Ishikawa (cell line): ENCODE results near the gene KLF3.

ENCODE experiments used
- CEBPB ChIP-seq: IDR thresholded peaks from 2 replicates; pipeline ENCODE4 v1.6.1; 2012
- EGR1 ChIP-seq: IDR thresholded peaks from 2 replicates; pipeline ENCODE4 v1.6.1; 2012
- EP300 ChIP-seq: IDR thresholded peaks from 2 replicates; pipeline ENCODE4 v1.6.1; 2012; ENCODE audit warnings: borderline replicate concordance
- FOXM1 ChIP-seq: IDR thresholded peaks from 2 replicates; pipeline ENCODE4 v1.6.1; 2012; ENCODE audit warnings: low read depth, borderline replicate concordance
- NFIC ChIP-seq: IDR thresholded peaks from 2 replicates; pipeline ENCODE4 v1.6.1; 2012
- TAF1 ChIP-seq: IDR thresholded peaks from 2 replicates; pipeline ENCODE4 v1.6.1; 2012; ENCODE audit warnings: low read depth, mild to moderate bottlenecking
- TEAD4 ChIP-seq: IDR thresholded peaks from 2 replicates; pipeline ENCODE4 v1.6.1; 2012
- YY1 ChIP-seq: IDR thresholded peaks from 2 replicates; pipeline ENCODE4 v1.6.1; 2012; ENCODE audit warnings: low read depth
- TF ChIP-seq, protein P1 (sequence below): IDR thresholded peaks from 2 replicates; pipeline ENCODE4 v1.6.1; 2012; ENCODE audit warnings: low read depth, mild to moderate bottlenecking
- TF ChIP-seq, protein P2 (sequence below): IDR thresholded peaks from 2 replicates; pipeline ENCODE4 v1.6.1; 2012

GRCh38 chr4:38683276-38683675 lies 19.3 kb downstream of the KLF3 start:
- TF ChIP-seq TAF1 (no peak), YY1 (no peak), NFIC (no peak), EP300 (no peak), TEAD4 (no peak), FOXM1 (no peak), CEBPB (no peak), EGR1 (no peak)
- TF ChIP-seq, protein P1, sequence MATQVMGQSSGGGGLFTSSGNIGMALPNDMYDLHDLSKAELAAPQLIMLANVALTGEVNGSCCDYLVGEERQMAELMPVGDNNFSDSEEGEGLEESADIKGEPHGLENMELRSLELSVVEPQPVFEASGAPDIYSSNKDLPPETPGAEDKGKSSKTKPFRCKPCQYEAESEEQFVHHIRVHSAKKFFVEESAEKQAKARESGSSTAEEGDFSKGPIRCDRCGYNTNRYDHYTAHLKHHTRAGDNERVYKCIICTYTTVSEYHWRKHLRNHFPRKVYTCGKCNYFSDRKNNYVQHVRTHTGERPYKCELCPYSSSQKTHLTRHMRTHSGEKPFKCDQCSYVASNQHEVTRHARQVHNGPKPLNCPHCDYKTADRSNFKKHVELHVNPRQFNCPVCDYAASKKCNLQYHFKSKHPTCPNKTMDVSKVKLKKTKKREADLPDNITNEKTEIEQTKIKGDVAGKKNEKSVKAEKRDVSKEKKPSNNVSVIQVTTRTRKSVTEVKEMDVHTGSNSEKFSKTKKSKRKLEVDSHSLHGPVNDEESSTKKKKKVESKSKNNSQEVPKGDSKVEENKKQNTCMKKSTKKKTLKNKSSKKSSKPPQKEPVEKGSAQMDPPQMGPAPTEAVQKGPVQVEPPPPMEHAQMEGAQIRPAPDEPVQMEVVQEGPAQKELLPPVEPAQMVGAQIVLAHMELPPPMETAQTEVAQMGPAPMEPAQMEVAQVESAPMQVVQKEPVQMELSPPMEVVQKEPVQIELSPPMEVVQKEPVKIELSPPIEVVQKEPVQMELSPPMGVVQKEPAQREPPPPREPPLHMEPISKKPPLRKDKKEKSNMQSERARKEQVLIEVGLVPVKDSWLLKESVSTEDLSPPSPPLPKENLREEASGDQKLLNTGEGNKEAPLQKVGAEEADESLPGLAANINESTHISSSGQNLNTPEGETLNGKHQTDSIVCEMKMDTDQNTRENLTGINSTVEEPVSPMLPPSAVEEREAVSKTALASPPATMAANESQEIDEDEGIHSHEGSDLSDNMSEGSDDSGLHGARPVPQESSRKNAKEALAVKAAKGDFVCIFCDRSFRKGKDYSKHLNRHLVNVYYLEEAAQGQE: no peak
- TF ChIP-seq, protein P2, sequence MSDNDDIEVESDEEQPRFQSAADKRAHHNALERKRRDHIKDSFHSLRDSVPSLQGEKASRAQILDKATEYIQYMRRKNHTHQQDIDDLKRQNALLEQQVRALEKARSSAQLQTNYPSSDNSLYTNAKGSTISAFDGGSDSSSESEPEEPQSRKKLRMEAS: no peak
